Prostate gland (tissue), 2 donors: ENCODE results near the gene ZNF511.

Source experiments
- CTCF ChIP-seq, 4 experiments: fragments of 200-600 bp in 2 of 4; fragments of 450-650 bp in 2 of 4; sonication (generic) in 2 of 4; IDR thresholded peaks; 1 replicate in 3 of 4; 2 replicates in 1 of 4; pipeline ENCODE4 v1.5.1; 2016 to 2019; ENCODE audit warnings: antibody characterized with exemption in 4 of 4, mild to moderate bottlenecking in 2 of 4, moderate library complexity in 2 of 4
- POLR2A ChIP-seq: fragments of 450-650 bp; IDR thresholded peaks from one replicate; pipeline ENCODE4 v1.6.1; 2016; ENCODE audit warnings: antibody characterized with exemption, mild to moderate bottlenecking

- TF ChIP-seq POLR2A (no peak), CTCF (IDR thresholded peaks at IDR 0.05) (no peak)
Measured at GRCh38 chr10:133259602-133259989, 49.1 kb upstream of the ZNF511 start.
